ENCODE results near the gene ENDOU.

DNA sequence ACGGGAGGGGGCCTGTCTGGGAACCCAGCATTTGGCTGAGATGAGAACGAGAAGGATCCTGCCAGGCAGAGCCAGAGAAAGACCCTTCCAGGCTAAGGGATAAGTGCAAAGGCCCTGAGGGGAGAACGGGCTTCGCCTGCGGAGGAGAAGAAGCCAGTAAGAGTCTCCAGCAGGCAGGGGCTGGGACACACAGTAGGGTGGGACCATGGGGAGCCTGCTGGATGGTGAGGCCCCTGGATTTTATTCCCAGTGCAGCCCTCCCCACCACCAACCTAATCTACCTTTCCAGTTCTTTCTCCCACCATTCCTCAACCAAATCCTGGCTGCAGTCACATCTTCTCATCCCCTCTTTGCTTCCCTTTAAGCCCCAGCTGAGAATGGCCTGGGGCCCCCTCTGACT, 20.8 kb upstream of the ENDOU start:
- TF ChIP-seq, protein P1, sequence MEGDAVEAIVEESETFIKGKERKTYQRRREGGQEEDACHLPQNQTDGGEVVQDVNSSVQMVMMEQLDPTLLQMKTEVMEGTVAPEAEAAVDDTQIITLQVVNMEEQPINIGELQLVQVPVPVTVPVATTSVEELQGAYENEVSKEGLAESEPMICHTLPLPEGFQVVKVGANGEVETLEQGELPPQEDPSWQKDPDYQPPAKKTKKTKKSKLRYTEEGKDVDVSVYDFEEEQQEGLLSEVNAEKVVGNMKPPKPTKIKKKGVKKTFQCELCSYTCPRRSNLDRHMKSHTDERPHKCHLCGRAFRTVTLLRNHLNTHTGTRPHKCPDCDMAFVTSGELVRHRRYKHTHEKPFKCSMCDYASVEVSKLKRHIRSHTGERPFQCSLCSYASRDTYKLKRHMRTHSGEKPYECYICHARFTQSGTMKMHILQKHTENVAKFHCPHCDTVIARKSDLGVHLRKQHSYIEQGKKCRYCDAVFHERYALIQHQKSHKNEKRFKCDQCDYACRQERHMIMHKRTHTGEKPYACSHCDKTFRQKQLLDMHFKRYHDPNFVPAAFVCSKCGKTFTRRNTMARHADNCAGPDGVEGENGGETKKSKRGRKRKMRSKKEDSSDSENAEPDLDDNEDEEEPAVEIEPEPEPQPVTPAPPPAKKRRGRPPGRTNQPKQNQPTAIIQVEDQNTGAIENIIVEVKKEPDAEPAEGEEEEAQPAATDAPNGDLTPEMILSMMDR (IDR thresholded peaks at IDR 0.05) = no peak
- TF ChIP-seq ZFX (IDR thresholded peaks at IDR 0.05; ENCODE audit: borderline replicate concordance) = no peak
